HG03571 (cell line): Measurements from ENCODE around the gene ACSF3.
A peak's percentile ranks its signal among the peaks of the same experiment; 100 is the strongest.

ENCODE experiments used
- ATAC-seq: cut with Tn5 transposase; IDR thresholded peaks from one replicate; pipeline ENCODE4 v1.9.1; 2021; ENCODE audit not compliant: unreplicated experiment

Gene ACSF3

GRCh38 chr16:89108416-89108815 is 14.8 kb downstream of the ACSF3 start:
- ATAC-seq, result no peak

- no peak for ATAC-seq
Measured at GRCh38 chr16:89110641-89111040, 17.0 kb downstream of the ACSF3 start.

GRCh38 chr16:89111263-89111662 is 17.6 kb downstream of the ACSF3 start:
- ATAC-seq, result no peak

DNA sequence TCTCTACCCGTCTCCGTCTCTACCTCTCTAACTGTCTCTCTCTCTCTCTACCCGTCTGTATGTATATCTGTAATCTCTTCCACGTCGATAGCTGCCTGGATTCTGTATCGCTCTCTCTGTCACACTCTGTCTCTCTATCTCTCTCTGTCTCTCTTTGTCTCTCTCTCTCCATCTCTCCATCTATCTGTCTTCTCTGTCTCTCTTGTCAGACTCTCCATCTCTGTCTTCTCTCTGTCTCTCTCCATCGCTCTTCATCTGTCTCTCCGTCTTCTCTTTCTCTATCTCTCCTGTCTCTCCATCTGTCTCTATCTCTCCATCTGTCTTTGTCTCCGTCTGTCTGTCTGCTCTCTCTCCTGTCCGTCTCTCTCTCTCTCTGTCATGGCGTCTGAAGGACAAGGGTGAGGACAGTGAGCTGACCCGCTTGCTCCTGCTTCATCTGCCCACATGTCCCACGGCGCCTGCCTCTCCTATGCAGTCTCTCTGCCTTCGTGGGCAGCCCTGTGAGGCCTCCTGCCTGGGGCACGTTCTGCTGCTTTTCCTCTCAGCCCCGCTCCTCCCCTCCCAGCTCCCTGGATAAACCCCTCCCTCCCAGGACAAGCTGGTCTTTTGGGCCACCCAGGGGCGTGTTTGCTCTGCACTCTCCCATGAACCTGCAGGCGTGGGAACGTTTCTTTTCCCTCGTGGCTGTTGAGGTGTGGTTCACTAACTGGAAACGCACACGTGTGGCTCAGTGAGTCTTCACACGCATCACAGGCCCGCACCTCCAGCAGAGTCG is 18.9 kb downstream of the ACSF3 start:
- no peak for ATAC-seq

- no peak for ATAC-seq
Measured at GRCh38 chr16:89113152-89113547, 19.5 kb downstream of the ACSF3 start.

DNA sequence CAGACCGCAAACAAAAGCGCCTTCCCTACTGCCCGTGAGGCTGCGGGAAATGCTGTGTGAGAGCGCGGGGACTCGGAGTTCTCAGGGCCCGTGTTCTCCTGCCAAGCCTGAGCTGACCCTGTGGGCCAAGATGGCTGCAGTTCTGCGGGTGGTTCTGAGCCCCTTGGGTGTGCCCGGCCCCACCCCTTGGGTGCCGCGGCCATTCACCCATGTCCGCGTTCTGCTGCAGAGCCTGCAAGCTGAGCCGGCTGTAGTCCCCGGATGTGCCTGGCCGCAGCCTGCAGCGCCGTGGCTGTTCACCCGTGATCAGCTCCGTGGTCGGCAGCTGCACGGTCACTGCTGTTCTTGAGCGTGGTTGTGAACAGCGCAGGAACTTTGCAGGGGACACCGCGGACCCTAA is 20.0 kb downstream of the ACSF3 start:
- no peak for ATAC-seq

DNA sequence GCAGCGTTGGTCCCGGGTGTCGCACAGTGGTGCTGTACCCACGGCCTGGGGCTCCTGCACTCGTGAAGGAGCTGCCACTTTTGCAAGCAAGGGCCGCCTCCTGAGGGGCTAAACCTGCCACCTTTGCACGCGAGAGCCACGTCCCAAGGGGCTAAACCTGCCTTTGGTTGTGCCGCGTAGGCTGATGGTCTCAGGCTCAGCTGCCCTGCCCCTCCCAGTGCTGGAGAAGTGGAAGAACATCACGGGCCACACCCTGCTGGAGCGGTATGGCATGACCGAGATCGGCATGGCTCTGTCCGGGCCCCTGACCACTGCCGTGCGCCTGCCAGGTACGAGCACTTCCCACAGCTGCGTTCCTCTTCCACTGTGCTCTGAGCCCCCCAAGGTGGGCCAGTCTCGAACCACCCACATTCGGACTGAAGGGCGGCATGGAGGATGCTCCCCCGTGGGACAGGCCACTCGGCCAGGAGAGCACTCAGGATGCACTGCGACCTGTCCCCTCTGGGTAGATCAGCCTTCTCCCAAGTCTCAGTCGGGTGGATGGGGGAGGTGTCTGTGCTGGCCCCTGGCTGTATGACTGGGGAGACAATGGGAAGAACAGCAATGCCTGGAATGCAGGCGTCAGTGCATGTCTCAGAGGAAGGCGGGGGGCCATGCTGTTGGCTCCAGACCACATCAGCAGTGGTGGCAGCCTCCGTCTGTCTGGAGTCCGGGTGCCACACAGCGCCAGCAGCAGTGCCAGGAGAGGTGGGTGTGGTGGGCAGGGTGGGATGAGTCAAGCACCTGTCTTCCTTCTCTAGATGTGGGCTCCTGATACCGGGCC is 20.7 kb downstream of the ACSF3 start:
- no peak for ATAC-seq

- peak; percentile 48 for ATAC-seq
Measured at GRCh38 chr16:89115216-89115861, 21.7 kb downstream of the ACSF3 start.

GRCh38 chr16:89116341-89117226 is 22.9 kb downstream of the ACSF3 start:
- ATAC-seq, result no peak

GRCh38 chr16:89117227-89117974 is 23.7 kb downstream of the ACSF3 start:
- no peak for ATAC-seq

DNA sequence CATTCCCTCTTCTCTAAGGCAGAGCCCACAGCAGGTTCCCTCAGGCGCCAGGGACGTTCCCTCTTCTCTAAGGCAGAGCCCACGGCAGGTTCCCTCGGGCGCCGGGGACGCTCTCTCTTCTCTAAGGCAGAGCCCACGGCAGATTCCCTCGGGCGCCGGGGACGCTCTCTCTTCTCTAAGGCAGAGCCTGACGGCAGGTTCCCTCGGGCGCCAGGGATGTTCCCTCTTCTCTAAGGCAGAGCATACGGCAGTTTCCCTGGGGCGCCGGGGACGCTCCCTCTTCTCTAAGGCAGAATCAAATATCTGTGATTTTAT is 24.3 kb downstream of the ACSF3 start:
- no peak for ATAC-seq

GRCh38 chr16:89118361-89119165 is 24.9 kb downstream of the ACSF3 start:
- ATAC-seq, result no peak

- no peak for ATAC-seq
Measured at GRCh38 chr16:89119166-89119621, 25.5 kb downstream of the ACSF3 start.

DNA sequence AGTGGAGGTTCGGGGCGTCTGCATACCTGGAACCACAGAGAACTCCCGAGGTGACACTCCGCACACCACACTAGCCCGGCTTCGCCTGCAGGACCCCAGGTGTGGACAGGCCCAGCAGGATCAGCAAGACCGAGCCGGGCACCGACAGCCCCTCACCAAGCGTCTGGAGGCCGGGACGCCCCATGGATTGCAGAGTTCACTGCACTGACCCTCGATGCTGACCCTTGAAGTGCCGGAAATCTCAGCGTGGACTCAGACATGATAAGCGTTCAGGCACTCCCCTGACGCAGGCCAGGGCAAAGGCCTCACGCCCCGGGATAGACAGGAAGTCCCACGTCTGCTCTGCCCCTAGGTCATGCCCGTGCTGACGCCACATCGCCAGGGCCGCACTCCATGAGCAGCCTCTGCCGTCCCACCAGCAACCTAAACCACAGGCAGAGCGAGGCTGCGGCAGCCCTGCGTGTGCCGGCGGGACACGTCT is 26.0 kb downstream of the ACSF3 start:
- ATAC-seq, result no peak

DNA sequence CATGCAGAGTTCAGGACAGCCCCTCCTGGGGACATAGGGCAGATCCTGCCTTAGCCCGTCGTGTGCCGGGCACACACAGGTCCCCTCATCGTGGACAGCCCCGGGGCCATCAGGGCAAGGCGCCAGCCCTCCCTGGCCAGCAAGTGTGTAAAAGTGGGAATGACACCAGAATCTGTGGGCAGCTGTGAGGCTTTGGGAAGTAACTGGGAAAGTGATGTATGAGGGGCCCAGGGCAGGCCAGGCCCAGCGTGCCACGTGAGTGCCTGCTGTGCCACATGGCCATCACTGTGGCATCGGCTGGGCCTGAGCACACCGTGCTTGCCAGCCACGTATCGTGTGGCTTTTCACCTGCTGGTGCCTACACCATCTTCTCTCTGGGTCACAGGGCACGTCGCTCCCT is 26.6 kb downstream of the ACSF3 start:
- no peak for ATAC-seq

- ATAC-seq, result no peak
Measured at GRCh38 chr16:89120921-89121351, 27.3 kb downstream of the ACSF3 start.

GRCh38 chr16:89121691-89122321 is 28.2 kb downstream of the ACSF3 start:
- ATAC-seq, result no peak

GRCh38 chr16:89122322-89122851 is 28.7 kb downstream of the ACSF3 start:
- ATAC-seq, result no peak
